HepG2 (cell line): Measurements from ENCODE around the gene TOM1L2. TPM values are rescaled to one million over a fixed set of nuclear protein-coding genes. Genes with fewer than 3 reads are reported as not detected.

ENCODE experiments used
- ATAC-seq: fragments of 200-7000 bp; cut with Tn5 transposase; 3 replicates; pipeline ENCODE4 v1.9.1; 2020; ENCODE audit warnings: mild to moderate bottlenecking, moderate library complexity
- BruUV-seq: library from RNA; stranded (reverse); fragments of 400-500 nt; replicated peaks from 2 replicates; lab custom pipeline; 2021; lab: Mats Ljungman, UMichigan
- CTCF ChIA-PET: fragments of 300-600 bp; formaldehyde crosslinking; extraction: SDS; loops from one replicate; lab custom pipeline; 2021; ENCODE audit warnings: low total read pairs, inconsistent platforms, low intra/inter-chr PET ratio; lab: Yijun Ruan, JAX
- POLR2A ChIA-PET: fragments of 350-600 bp; sonication (Branson Sonifier 250); formaldehyde crosslinking; loops from one replicate; lab custom pipeline; 2020; ENCODE audit warnings: antibody characterized with exemption, inconsistent platforms; lab: Yijun Ruan, JAX
- DNase-seq: peaks from one replicate; pipeline ENCODE4 v3.0.0-alpha.2; 2015; ENCODE audit warnings: low spot score
- FAIRE-seq: peaks from 3 replicates; lab custom pipeline; 2011; peaks lifted over from hg19 to GRCh38; lab: Jason Lieb, UNC
- H2AFZ ChIP-seq: one replicate; pipeline ENCODE4 v1.6.1; 2011; ENCODE audit warnings: low read length, inconsistent platforms
- H3K27ac ChIP-seq: fragments of 300-600 bp; 3 replicates; pipeline ENCODE4 v1.8.0; 2011; ENCODE audit warnings: mixed run types, mild to moderate bottlenecking, mixed read lengths, low read length, inconsistent platforms; ENCODE audit not compliant: insufficient read depth; ENCODE audit errors: extremely low read length
- H3K27me3 ChIP-seq, 2 experiments: fragments of 200-600 bp in 1 of 2; 2 replicates in 1 of 2; 3 replicates in 1 of 2; pipeline versions ENCODE4 v1.6.0 to v1.8.0; 2011; ENCODE audit warnings: low read length in 2 of 2, mild to moderate bottlenecking in 2 of 2, moderate library complexity in 2 of 2, inconsistent platforms in 1 of 2; ENCODE audit not compliant: insufficient read depth in 2 of 2, control insufficient read depth in 1 of 2
- H3K36me3 ChIP-seq, 2 experiments: fragments of 200-600 bp in 1 of 2; replicated peaks in 1 of 2; 2 replicates in 1 of 2; 3 replicates in 1 of 2; pipeline versions ENCODE4 v1.5.1 to v1.8.0; 2011; ENCODE audit warnings: low read length in 2 of 2, inconsistent platforms in 1 of 2; ENCODE audit not compliant: insufficient read depth in 2 of 2, control insufficient read depth in 1 of 2
- H3K4me1 ChIP-seq: 2 replicates; pipeline ENCODE4 v1.5.1; 2012; ENCODE audit warnings: low read length, inconsistent platforms; ENCODE audit not compliant: insufficient read depth
- H3K4me2 ChIP-seq: 2 replicates; pipeline ENCODE4 v1.6.0; 2011; ENCODE audit warnings: low read depth, low read length, inconsistent platforms
- H3K4me3 ChIP-seq, 3 experiments: fragments of 200-600 bp in 1 of 3; sonication (generic), shearing (Covaris generic) in 1 of 3; replicated peaks in 1 of 3; 2 replicates each; pipeline ENCODE4 v1.5.1; 2011 to 2016; ENCODE audit warnings: low read length in 3 of 3, inconsistent platforms in 2 of 3, low read depth in 2 of 3, mild to moderate bottlenecking in 2 of 3, control low read depth in 1 of 3, mixed read lengths in 1 of 3; ENCODE audit not compliant: insufficient read depth in 1 of 3
- H3K79me2 ChIP-seq: one replicate; pipeline ENCODE4 v1.6.1; 2011; ENCODE audit warnings: low read length, inconsistent platforms; ENCODE audit not compliant: insufficient read depth
- H3K9ac ChIP-seq: 2 replicates; pipeline ENCODE4 v1.6.0; 2011; ENCODE audit warnings: mild to moderate bottlenecking, low read depth, low read length, inconsistent platforms; ENCODE audit not compliant: insufficient read depth
- H3K9me3 ChIP-seq: 2 replicates; pipeline ENCODE4 v1.5.1; 2012; ENCODE audit warnings: mild to moderate bottlenecking, low read length
- H4K20me1 ChIP-seq: 2 replicates; pipeline ENCODE4 v1.6.0; 2011; ENCODE audit warnings: inconsistent platforms, mild to moderate bottlenecking, low read length, moderate library complexity; ENCODE audit not compliant: insufficient read depth
- CHD2 ChIP-seq: IDR thresholded peaks from 2 replicates; pipeline ENCODE4 v1.6.1; 2011; ENCODE audit warnings: low read depth, low read length, improper control_type of control experiment
- NR2F6 ChIP-seq, 2 experiments: IDR thresholded peaks; 2 replicates each; pipeline ENCODE4 v1.6.1; 2016; ENCODE audit warnings: antibody characterized with exemption in 1 of 2, mild to moderate bottlenecking in 1 of 2
- WGBS: methylation state at CpG from one replicate; pipeline ENCODE4 v1.1.6; 2017; ENCODE audit warnings: low lambda C conversion rate; 5-methylcytosine and 5-hydroxymethylcytosine counted together
- in situ Hi-C: cut with HindIII; loops from 2 replicates; pipeline ENCODE4 v1.10.0; 2017; ENCODE audit warnings: low pct_unique_long_range_greater_than_20kb; ENCODE audit not compliant: extremely low pct_ligation_motif_present
- intact Hi-C: fragments of 100-400 bp; cut with micrococcal nuclease; formaldehyde crosslinking; loops from one replicate; pipeline ENCODE4 v1.10.0; 2022; ENCODE audit not compliant: unreplicated experiment
- polyA plus RNA-seq, 8 experiments: library from polyadenylated mRNA; depleted of rRNA in 3 of 8; stranded (reverse) in 7 of 8; unstranded in 1 of 8; fragments of >200 nt; fragmentation: Illumina TruSeq in 4 of 8; extraction: Trizol in 4 of 8; gene quantifications; 2 replicates each; pipeline versions ENCODE4 v1.2.1 to v1.2.3, GENCODE V29; 2011 to 2016; ENCODE audit warnings: low read depth in 4 of 8, missing spikeins in 1 of 8, mixed read lengths in 1 of 8; ENCODE audit not compliant: insufficient read depth in 1 of 8
- total RNA-seq, 5 experiments: library from RNA; depleted of rRNA; stranded (reverse); fragments of >200 nt; fragmentation: Illumina TruSeq; extraction: Trizol; gene quantifications; 2 replicates each; pipeline ENCODE4 v1.2.3, GENCODE V29; 2016; ENCODE audit warnings: low read depth in 1 of 5
- TF ChIP-seq, protein P1 (sequence below): sonication (generic); formaldehyde crosslinking; IDR thresholded peaks from 2 replicates; pipeline ENCODE4 v1.4.0; 2020; ENCODE audit warnings: missing genetic modification reagents

Gene TOM1L2
- total and polyA plus RNA-seq, 2 of the 13 experiments (the other 11 are each of a cell fraction or from before 2014, with no cell fraction given), result 4.7 to 7.4 TPM

DNA sequence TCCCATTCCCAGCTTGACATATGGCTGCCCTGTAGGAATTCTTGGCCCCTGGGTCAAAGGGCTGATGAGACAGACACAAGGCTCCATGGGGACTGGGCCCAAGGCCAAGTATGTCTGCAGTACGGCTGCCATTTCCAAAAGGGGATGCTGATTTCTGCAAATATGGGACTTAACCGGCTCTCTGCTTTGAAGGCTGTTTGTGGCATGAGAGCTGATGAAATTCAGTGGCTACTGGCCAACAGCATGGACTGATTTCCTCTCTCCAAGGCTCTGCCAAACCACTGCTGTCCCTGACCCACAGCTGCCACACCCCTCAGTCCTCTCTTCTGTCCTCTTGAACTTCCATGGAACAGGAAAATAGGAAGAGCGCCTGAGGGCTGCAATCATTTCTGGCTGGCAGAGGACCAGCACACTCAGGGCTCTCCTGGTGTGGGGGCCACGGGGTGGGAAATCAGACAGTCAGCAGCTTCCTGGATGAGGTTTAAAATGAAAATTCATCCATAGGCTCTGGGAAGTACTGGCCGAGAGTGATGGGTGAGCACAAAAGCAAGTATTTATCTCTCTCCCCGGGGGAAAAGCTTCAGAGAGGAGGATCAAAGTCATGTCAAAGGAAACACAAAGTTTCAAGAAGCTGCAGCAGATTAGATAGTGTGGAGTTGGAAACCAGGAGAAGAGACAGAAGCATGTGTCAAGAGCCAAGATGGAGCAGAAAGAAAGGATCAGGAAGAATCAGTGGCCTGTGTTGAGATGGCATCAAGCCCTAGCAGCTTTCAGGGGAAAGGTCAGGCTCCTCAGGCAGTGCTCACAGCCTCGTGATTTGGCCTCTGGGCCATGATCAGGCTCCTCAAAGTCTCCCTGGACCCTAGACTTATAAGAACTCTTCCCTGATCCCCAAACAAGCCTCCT, 71.3 kb downstream of the TOM1L2 start (continued):
- peak; percentile 56 for TF ChIP-seq NR2F6 (IDR thresholded peaks at IDR 0.05)
- peak; percentile 89 for TF ChIP-seq NR2F6 (CRISPR knock-in tag; IDR thresholded peaks at IDR 0.05)

DNA sequence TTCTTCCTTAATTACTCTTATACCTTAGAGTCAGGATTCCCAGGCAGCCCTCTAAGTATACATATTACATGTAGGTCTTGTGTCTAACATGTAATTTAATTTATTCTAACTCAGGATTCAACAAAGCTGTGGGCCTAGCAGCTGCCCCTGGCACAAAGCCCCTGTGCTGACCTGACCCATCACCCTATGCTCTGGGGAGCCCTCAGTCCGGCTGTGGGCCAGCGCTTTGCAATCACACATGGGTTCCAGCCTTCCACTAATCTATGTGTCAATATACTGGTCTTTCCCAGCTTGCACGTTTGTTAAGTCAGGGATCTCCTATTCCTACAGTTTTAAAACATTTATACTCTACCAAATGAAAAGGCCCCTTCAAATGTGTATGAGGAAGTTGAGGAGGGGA, 72.7 kb downstream of the TOM1L2 start:
- DNase-seq (peak; percentile 9), ATAC-seq (peak; percentile 19; the same call in 1 of the 3 replicates), FAIRE-seq (no peak)
- H4K20me1 ChIP-seq, result no peaks in the 10 kb centered on the region
- in situ Hi-C loops, result loop anchor here (10.0 kb wide), 1 partner anchor 135 kb away; the partner anchor contains the start of genes ATPAF2 and GID4
- peaks cover 66% of the 10 kb centered on the region for H3K4me1 ChIP-seq
- H3K27ac ChIP-seq, result no peak overlapping the region
- WGBS, result 44% methylated on average over 3 of the region's 3 CpGs
- H2AFZ ChIP-seq, result no peak overlapping the region
- no peaks in the 10 kb centered on the region for H3K27me3 ChIP-seq
- ChIA-PET CTCF (no interaction called here), POLR2A (interaction anchor here (2.1 kb wide), 2 partner anchors 11 to 22 kb away, joined by 6 to 12 read pairs; no protein-coding TSS in a partner anchor)
- H3K36me3 ChIP-seq, result 0 out of 5 replicates have a peak, but pooled peaks cover 0 to 2% of the 10 kb centered on the region in 2 experiments
- intact Hi-C loops, result no loop called here
- no peak overlapping the region for H3K4me2 ChIP-seq
- no peak overlapping the region for H3K4me3 ChIP-seq
- no peak overlapping the region for H3K9ac ChIP-seq
- H3K9me3 ChIP-seq, result no peaks in the 10 kb centered on the region
- H3K79me2 ChIP-seq, result no peaks in the 10 kb centered on the region
- BruUV-seq, result no TSS peak
- TF ChIP-seq, protein P1, sequence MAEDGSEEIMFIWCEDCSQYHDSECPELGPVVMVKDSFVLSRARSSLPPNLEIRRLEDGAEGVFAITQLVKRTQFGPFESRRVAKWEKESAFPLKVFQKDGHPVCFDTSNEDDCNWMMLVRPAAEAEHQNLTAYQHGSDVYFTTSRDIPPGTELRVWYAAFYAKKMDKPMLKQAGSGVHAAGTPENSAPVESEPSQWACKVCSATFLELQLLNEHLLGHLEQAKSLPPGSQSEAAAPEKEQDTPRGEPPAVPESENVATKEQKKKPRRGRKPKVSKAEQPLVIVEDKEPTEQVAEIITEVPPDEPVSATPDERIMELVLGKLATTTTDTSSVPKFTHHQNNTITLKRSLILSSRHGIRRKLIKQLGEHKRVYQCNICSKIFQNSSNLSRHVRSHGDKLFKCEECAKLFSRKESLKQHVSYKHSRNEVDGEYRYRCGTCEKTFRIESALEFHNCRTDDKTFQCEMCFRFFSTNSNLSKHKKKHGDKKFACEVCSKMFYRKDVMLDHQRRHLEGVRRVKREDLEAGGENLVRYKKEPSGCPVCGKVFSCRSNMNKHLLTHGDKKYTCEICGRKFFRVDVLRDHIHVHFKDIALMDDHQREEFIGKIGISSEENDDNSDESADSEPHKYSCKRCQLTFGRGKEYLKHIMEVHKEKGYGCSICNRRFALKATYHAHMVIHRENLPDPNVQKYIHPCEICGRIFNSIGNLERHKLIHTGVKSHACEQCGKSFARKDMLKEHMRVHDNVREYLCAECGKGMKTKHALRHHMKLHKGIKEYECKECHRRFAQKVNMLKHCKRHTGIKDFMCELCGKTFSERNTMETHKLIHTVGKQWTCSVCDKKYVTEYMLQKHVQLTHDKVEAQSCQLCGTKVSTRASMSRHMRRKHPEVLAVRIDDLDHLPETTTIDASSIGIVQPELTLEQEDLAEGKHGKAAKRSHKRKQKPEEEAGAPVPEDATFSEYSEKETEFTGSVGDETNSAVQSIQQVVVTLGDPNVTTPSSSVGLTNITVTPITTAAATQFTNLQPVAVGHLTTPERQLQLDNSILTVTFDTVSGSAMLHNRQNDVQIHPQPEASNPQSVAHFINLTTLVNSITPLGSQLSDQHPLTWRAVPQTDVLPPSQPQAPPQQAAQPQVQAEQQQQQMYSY (CRISPR knock-in tag), result peak; percentile 71; the same call in 1 of the 2 replicates
- no peak for TF ChIP-seq CHD2
